ENCODE data around the gene DVL1. TPM values are rescaled to one million over a fixed set of nuclear protein-coding genes. Genes with fewer than 3 reads are reported as not detected.

The DVL1 gene
- total RNA-seq, 2 experiments from 2014 or later: 33.4 to 35.0 TPM

DNA sequence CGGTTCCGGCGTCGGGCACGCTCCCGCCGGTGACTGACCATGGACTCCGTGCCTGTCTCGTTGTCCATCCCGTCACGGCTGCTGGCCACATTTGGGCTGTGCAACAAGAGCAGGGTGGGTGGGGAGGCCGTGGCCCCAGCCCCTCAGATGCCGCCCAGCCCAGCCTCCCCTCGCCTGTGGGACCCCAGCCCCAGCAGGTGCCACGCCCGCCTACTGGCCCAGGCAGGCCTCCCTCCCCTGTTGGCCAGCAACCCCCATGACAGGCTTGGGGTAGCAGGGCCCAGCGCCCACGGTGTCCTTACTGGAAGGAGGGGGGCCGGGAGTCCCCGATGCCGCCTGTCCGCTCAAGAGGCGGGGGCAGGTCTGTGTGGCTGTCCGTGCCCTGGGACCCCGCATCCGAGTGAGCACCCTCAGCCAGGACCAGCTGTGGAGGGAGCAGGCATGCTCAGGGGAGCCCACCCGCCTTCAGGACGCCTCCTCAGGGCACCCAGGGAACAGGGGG is 7.1 kb downstream of the DVL1 start:
- H3K4me3 Mint-ChIP-seq: no peak overlapping the region
- H3K27ac Mint-ChIP-seq: no peak overlapping the region
- H3K4me1 Mint-ChIP-seq (ENCODE audit: low read depth): peaks cover 16% of the 10 kb centered on the region
- CTCF ChIA-PET: no interaction called here
- intact Hi-C loops (cut with micrococcal nuclease): no loop called here
- no peaks in the 10 kb centered on the region for H3K9me3 Mint-ChIP-seq
- H3K36me3 Mint-ChIP-seq (ENCODE audit: low read depth): peaks cover 15% of the 10 kb centered on the region
- no peaks in the 10 kb centered on the region for H3K27me3 Mint-ChIP-seq (ENCODE audit: low read depth)
- no peak for DNase-seq

DNA sequence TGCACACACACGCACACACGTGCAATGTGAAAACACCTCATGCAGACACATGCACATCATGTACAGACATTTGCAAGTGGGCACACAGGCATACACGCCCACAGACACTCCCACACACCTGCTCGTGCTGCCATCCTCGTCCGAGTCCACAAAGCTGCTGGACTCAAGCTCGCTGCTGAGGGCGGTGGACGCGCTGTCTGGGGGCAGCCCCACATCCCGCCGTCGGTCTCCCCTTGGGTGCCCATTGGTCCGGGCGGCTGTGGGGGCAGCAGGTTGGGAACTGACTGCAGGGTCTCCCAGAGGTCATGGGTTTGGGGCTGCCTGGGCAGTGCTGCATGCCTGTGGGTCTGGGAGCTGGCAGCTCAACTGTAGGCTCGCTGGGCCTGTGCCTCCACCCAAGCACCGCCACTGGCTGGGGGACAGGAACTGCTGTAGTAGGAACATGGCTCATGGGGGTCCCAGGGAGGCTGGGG is 7.6 kb downstream of the DVL1 start:
- Mint-ChIP-seq H3K36me3 (ENCODE audit: low read depth) (peaks cover 15% of the 10 kb centered on the region), H3K27ac (no peak overlapping the region), H3K9me3 (no peaks in the 10 kb centered on the region), H3K27me3 (ENCODE audit: low read depth) (no peaks in the 10 kb centered on the region), H3K4me1 (ENCODE audit: low read depth) (peaks cover 10% of the 10 kb centered on the region), H3K4me3 (no peak overlapping the region)
- no peak for DNase-seq
- intact Hi-C loops (cut with micrococcal nuclease): no loop called here
- CTCF ChIA-PET: no interaction called here

DNA sequence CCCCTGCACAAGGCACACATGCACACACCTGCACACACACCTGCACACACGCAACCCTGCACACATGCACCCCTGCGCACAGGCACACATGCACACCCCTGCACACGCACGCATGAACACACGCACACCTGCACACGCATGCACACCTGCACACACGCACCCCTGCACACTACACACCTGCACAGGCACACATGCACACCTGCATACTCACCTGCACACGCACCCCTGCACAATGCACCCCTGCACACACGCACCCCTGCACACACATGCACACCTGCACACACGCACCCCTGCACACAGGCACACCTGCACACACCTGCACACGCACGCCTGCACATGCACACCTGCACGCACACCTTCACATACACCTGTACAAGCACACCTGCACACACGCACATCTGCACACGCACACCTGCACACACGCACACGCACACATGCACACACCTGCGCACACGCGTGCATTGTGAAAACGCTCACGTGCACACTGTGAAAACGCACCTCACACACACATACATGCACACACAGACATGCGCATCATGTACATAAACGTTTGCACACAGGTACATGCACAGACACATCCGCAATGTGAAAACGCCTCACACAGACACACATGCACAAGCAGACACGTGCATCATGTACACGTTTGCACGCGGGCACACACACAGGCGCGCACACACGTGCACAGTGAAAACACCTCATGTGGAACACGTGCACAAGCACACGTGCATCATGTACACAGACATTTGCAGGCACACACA is 8.2 kb downstream of the DVL1 start:
- peaks cover 6% of the 10 kb centered on the region for H3K4me1 Mint-ChIP-seq (ENCODE audit: low read depth)
- no peak overlapping the region for H3K4me3 Mint-ChIP-seq
- H3K9me3 Mint-ChIP-seq: no peaks in the 10 kb centered on the region
- no peak for DNase-seq
- peaks cover 15% of the 10 kb centered on the region for H3K36me3 Mint-ChIP-seq (ENCODE audit: low read depth)
- intact Hi-C loops (cut with micrococcal nuclease): no loop called here
- CTCF ChIA-PET: no interaction called here
- no peak overlapping the region for H3K27ac Mint-ChIP-seq
- no peaks in the 10 kb centered on the region for H3K27me3 Mint-ChIP-seq (ENCODE audit: low read depth)

DNA sequence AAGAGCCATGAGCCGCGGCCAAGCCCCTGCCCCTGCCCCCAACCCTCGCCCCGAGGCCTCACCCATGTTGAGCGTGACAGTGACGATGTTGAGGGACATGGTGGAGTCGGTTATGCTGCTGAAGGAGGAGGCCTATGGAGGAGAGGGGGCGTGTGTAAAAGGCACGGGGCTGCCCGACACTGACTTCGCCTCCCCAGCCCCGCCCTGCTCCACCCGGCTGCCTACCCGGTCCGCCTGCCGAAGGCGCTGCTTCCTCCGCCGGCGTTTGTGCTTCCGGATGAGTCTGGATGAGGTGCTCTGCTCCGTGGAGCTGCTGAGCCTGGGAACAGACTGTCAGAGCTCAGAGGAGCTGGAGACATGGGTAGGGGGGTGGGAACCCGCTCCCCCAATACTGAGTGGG is 9.0 kb downstream of the DVL1 start:
- Mint-ChIP-seq H3K36me3 (ENCODE audit: low read depth) (peaks cover 15% of the 10 kb centered on the region), H3K27ac (no peak overlapping the region), H3K27me3 (ENCODE audit: low read depth) (no peaks in the 10 kb centered on the region), H3K9me3 (no peaks in the 10 kb centered on the region), H3K4me3 (no peak overlapping the region), H3K4me1 (ENCODE audit: low read depth) (peaks cover 4% of the 10 kb centered on the region)
- DNase-seq: no peak
- intact Hi-C loops (cut with micrococcal nuclease): no loop called here
- CTCF ChIA-PET: no interaction called here

- CTCF ChIA-PET: no interaction called here
- intact Hi-C loops (cut with micrococcal nuclease): no loop called here
- Mint-ChIP-seq H3K27ac (no peak overlapping the region), H3K27me3 (ENCODE audit: low read depth) (no peaks in the 10 kb centered on the region), H3K36me3 (ENCODE audit: low read depth) (peaks cover 15% of the 10 kb centered on the region), H3K9me3 (no peaks in the 10 kb centered on the region), H3K4me1 (ENCODE audit: low read depth) (no peaks in the 10 kb centered on the region), H3K4me3 (no peak overlapping the region)
- DNase-seq: no peak
These were observed 10.9 kb downstream of the DVL1 start for GRCh38 chr1:1338278-1338677.

GRCh38 chr1:1337793-1338147 is 11.4 kb downstream of the DVL1 start:
- H3K27ac Mint-ChIP-seq: no peak overlapping the region
- CTCF ChIA-PET: no interaction called here
- H3K9me3 Mint-ChIP-seq: no peaks in the 10 kb centered on the region
- no peaks in the 10 kb centered on the region for H3K4me1 Mint-ChIP-seq (ENCODE audit: low read depth)
- DNase-seq: peak; percentile 30
- H3K36me3 Mint-ChIP-seq (ENCODE audit: low read depth): peaks cover 15% of the 10 kb centered on the region
- intact Hi-C loops (cut with micrococcal nuclease): no loop called here
- no peak overlapping the region for H3K4me3 Mint-ChIP-seq
- no peaks in the 10 kb centered on the region for H3K27me3 Mint-ChIP-seq (ENCODE audit: low read depth)

GRCh38 chr1:1336931-1337792 is 12.1 kb downstream of the DVL1 start:
- H3K36me3 Mint-ChIP-seq (ENCODE audit: low read depth): peaks cover 15% of the 10 kb centered on the region
- H3K4me3 Mint-ChIP-seq: no peak overlapping the region
- no peak for DNase-seq
- no peaks in the 10 kb centered on the region for H3K4me1 Mint-ChIP-seq (ENCODE audit: low read depth)
- no peaks in the 10 kb centered on the region for H3K27me3 Mint-ChIP-seq (ENCODE audit: low read depth)
- no peak overlapping the region for H3K27ac Mint-ChIP-seq
- H3K9me3 Mint-ChIP-seq: no peaks in the 10 kb centered on the region
- CTCF ChIA-PET: no interaction called here
- intact Hi-C loops (cut with micrococcal nuclease): no loop called here

DNA sequence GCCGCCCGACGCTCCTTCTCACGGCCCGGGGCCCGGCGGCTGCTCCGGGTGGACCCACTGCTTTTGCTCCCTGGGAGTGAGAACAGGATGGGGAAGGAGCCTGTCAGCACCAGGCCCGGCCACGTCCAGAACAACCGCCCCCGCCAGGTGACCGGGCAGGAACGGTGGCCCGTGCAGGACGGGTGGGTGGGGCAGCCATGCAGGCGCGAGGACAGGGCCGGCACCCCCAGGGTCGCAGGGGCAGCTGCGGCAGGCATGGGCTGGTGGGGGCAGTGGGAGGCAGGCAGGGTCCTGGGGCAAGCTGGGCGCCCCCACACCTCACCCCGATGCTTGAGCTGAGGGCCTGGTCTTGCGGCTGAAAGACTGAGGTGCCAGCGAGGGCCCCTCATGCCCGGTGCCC is 12.8 kb downstream of the DVL1 start:
- H3K27me3 Mint-ChIP-seq (ENCODE audit: low read depth): no peaks in the 10 kb centered on the region
- intact Hi-C loops (cut with micrococcal nuclease): no loop called here

GRCh38 chr1:1335792-1336248 is 13.4 kb downstream of the DVL1 start:
- H3K9me3 Mint-ChIP-seq: no peaks in the 10 kb centered on the region
- H3K27ac Mint-ChIP-seq: no peak overlapping the region
- peaks cover 9% of the 10 kb centered on the region for H3K36me3 Mint-ChIP-seq (ENCODE audit: low read depth)
- DNase-seq: no peak
- intact Hi-C loops (cut with micrococcal nuclease): no loop called here
- H3K27me3 Mint-ChIP-seq (ENCODE audit: low read depth): no peaks in the 10 kb centered on the region
- CTCF ChIA-PET: no interaction called here
- no peaks in the 10 kb centered on the region for H3K4me1 Mint-ChIP-seq (ENCODE audit: low read depth)
- no peak overlapping the region for H3K4me3 Mint-ChIP-seq

More for the DNA sequence above, 12.8 kb downstream of the DVL1 start:
- no peak overlapping the region for H3K27ac Mint-ChIP-seq
- peaks cover 15% of the 10 kb centered on the region for H3K36me3 Mint-ChIP-seq (ENCODE audit: low read depth)
- no peaks in the 10 kb centered on the region for H3K4me1 Mint-ChIP-seq (ENCODE audit: low read depth)
- no peak overlapping the region for H3K4me3 Mint-ChIP-seq
- no peak for DNase-seq
- no peaks in the 10 kb centered on the region for H3K9me3 Mint-ChIP-seq
- CTCF ChIA-PET: no interaction called here

GRCh38 chr1:1335283-1335682 is 13.9 kb downstream of the DVL1 start:
- H3K4me3 Mint-ChIP-seq: no peak overlapping the region
- CTCF ChIA-PET: no interaction called here
- intact Hi-C loops (cut with micrococcal nuclease): no loop called here
- no peak overlapping the region for H3K27ac Mint-ChIP-seq
- peaks cover 4% of the 10 kb centered on the region for H3K36me3 Mint-ChIP-seq (ENCODE audit: low read depth)
- no peaks in the 10 kb centered on the region for H3K4me1 Mint-ChIP-seq (ENCODE audit: low read depth)
- no peak for DNase-seq
- no peaks in the 10 kb centered on the region for H3K9me3 Mint-ChIP-seq
- H3K27me3 Mint-ChIP-seq (ENCODE audit: low read depth): no peaks in the 10 kb centered on the region

- H3K27ac Mint-ChIP-seq: no peak overlapping the region
- no peak for DNase-seq
- no peaks in the 10 kb centered on the region for H3K9me3 Mint-ChIP-seq
- intact Hi-C loops (cut with micrococcal nuclease): no loop called here
- no peak overlapping the region for H3K4me3 Mint-ChIP-seq
- no peaks in the 10 kb centered on the region for H3K27me3 Mint-ChIP-seq (ENCODE audit: low read depth)
- no peaks in the 10 kb centered on the region for H3K4me1 Mint-ChIP-seq (ENCODE audit: low read depth)
- CTCF ChIA-PET: no interaction called here
- peaks cover 4% of the 10 kb centered on the region for H3K36me3 Mint-ChIP-seq (ENCODE audit: low read depth)
These were observed 14.4 kb downstream of the DVL1 start for GRCh38 chr1:1334835-1335234.

- H3K9me3 Mint-ChIP-seq: no peaks in the 10 kb centered on the region
- CTCF ChIA-PET: no interaction called here
- peaks cover 2% of the 10 kb centered on the region for H3K36me3 Mint-ChIP-seq (ENCODE audit: low read depth)
- no peak overlapping the region for H3K4me3 Mint-ChIP-seq
- no peak overlapping the region for H3K27ac Mint-ChIP-seq
- H3K27me3 Mint-ChIP-seq (ENCODE audit: low read depth): no peaks in the 10 kb centered on the region
- DNase-seq: no peak
- intact Hi-C loops (cut with micrococcal nuclease): no loop called here
- no peaks in the 10 kb centered on the region for H3K4me1 Mint-ChIP-seq (ENCODE audit: low read depth)
These were observed 15.5 kb downstream of the DVL1 start for GRCh38 chr1:1333551-1334241.

All from activated naive CD4-positive, alpha-beta T cell treated with anti-CD3 and anti-CD28 coated beads for 36 hours (primary cell).